Lower lobe of right lung (tissue), 2 donors: Measurements from ENCODE around the gene TMEM52. TPM values are rescaled to one million over a fixed set of nuclear protein-coding genes. Genes with fewer than 3 reads are reported as not detected.

Experiments
- ATAC-seq, 2 donors: fragments of 200-7000 bp; cut with Tn5 transposase; one replicate each; pipeline ENCODE4 v1.9.1; 2020 to 2022; ENCODE audit warnings: mild to moderate bottlenecking in 2 of 2, moderate library complexity in 2 of 2
- DNase-seq: peaks from one replicate; pipeline ENCODE4 v3.0.0-alpha.2; 2020
- H3K27ac ChIP-seq: fragments of 200-600 bp; one replicate; pipeline ENCODE4 v1.8.0; 2022
- H3K27me3 ChIP-seq: fragments of 200-600 bp; one replicate; pipeline ENCODE4 v1.8.0; 2022; ENCODE audit warnings: low read depth
- H3K36me3 ChIP-seq: fragments of 200-600 bp; one replicate; pipeline ENCODE4 v1.8.0; 2022; ENCODE audit warnings: mild to moderate bottlenecking
- H3K4me1 ChIP-seq: fragments of 200-600 bp; one replicate; pipeline ENCODE4 v1.8.0; 2022
- H3K4me3 ChIP-seq: fragments of 200-600 bp; one replicate; pipeline ENCODE4 v1.8.0; 2022; ENCODE audit warnings: mild to moderate bottlenecking
- H3K9me3 ChIP-seq: fragments of 200-600 bp; one replicate; pipeline ENCODE4 v1.8.0; 2022
- CTCF ChIP-seq: fragments of 200-600 bp; IDR thresholded peaks from one replicate; pipeline ENCODE4 v1.8.0; 2022; ENCODE audit warnings: antibody characterized with exemption, mild to moderate bottlenecking
- intact Hi-C: fragments of 100-400 bp; cut with DNase I; formaldehyde crosslinking; loops from one replicate; pipeline ENCODE4 v1.11.0; 2022
- long read RNA-seq: library from polyadenylated mRNA; unstranded; transcript quantifications from one replicate; pipeline ENCODE4 v2.0.0, GENCODE V29; 2021
- total RNA-seq: library from RNA; stranded (reverse); fragmentation: NEBNext Ultra II Directional; extraction: Animal tissue kit (Norgen Biotek cat#: 25700); gene quantifications from one replicate; pipeline ENCODE4 v1.2.1, GENCODE V29; 2021
- donor health status: DM: no; HTN: yes; CAD: no; lungs with severe emphysema.

Gene TMEM52
- total RNA-seq: 1.4 TPM
- long read RNA-seq, partial matches to known transcripts: 0 of 1 reads
- long read RNA-seq, other reads (novel, unspliced or antisense): 0 of 1 reads

GRCh38 chr1:1918901-1919303 lies at the start of gene TMEM52:
Gene TMEM52 (minus strand): TSS chr1:1919279. CDS start chr1:1919265, 14 bp downstream.
- no peak for TF ChIP-seq CTCF
- H3K4me3 ChIP-seq: peak within 1 kb of the TSS; percentile 65
- H3K4me1 ChIP-seq: peaks cover 13% of the 10 kb centered on the region
- ATAC-seq: peak; percentile 30 to 49
- no peak for DNase-seq
- no peaks in the 10 kb centered on the region for H3K27me3 ChIP-seq
- intact Hi-C loops: no loop called here
- H3K9me3 ChIP-seq: no peaks in the 10 kb centered on the region
- peak within 1 kb of the TSS; percentile 68 for H3K27ac ChIP-seq
- no peaks in the 10 kb centered on the region for H3K36me3 ChIP-seq

- no peak for ATAC-seq
- DNase-seq: no peak
- H3K27ac ChIP-seq: no peak overlapping the region
- peaks cover 27% of the 10 kb centered on the region for H3K27me3 ChIP-seq
- intact Hi-C loops: no loop called here
- no peaks in the 10 kb centered on the region for H3K4me1 ChIP-seq
- H3K36me3 ChIP-seq: no peaks in the 10 kb centered on the region
- no peak for TF ChIP-seq CTCF
- H3K9me3 ChIP-seq: no peaks in the 10 kb centered on the region
- H3K4me3 ChIP-seq: no peak overlapping the region
Measured at GRCh38 chr1:1967879-1968278, 48.8 kb upstream of the TMEM52 start.

- ATAC-seq (no peak), DNase-seq (no peak)
- Histone ChIP-seq H3K36me3 (no peaks in the 10 kb centered on the region), H3K4me1 (no peaks in the 10 kb centered on the region), H3K4me3 (no peak overlapping the region), H3K27me3 (peaks cover 31% of the 10 kb centered on the region), H3K9me3 (no peaks in the 10 kb centered on the region), H3K27ac (no peak overlapping the region)
- no peak for TF ChIP-seq CTCF
- intact Hi-C loops: no loop called here
Measured at GRCh38 chr1:1967151-1967550, 48.1 kb upstream of the TMEM52 start.

GRCh38 chr1:1966071-1966740 lies 47.1 kb upstream of the TMEM52 start:
- Histone ChIP-seq H3K36me3 (no peaks in the 10 kb centered on the region), H3K27me3 (peaks cover 38% of the 10 kb centered on the region), H3K4me3 (no peak overlapping the region), H3K27ac (no peak overlapping the region), H3K9me3 (no peaks in the 10 kb centered on the region), H3K4me1 (no peaks in the 10 kb centered on the region)
- DNase-seq: no peak
- TF ChIP-seq CTCF: no peak
- intact Hi-C loops: no loop called here
- ATAC-seq: no peak

- TF ChIP-seq CTCF: no peak
- Histone ChIP-seq H3K4me1 (peaks cover 2% of the 10 kb centered on the region), H3K27ac (no peak overlapping the region), H3K9me3 (no peaks in the 10 kb centered on the region), H3K4me3 (no peak overlapping the region), H3K27me3 (peaks cover 41% of the 10 kb centered on the region), H3K36me3 (no peaks in the 10 kb centered on the region)
- intact Hi-C loops: no loop called here
- ATAC-seq: no peak
- no peak for DNase-seq
Measured at GRCh38 chr1:1965546-1965945, 46.5 kb upstream of the TMEM52 start.
